ENCODE data around the gene UQCC3. TPM values are rescaled to one million over a fixed set of nuclear protein-coding genes. Genes with fewer than 3 reads are reported as not detected.
"Not testable (repeated sequence)": the region's sequence is repeated elsewhere in the genome, so short reads cannot be mapped to it uniquely, and the experiment has no call there.

Gene UQCC3
- total and polyA plus RNA-seq, 2 of the 4 experiments (the other 2 are of a cell fraction) = 5.7 to 9.7 TPM

- H3K9me1 ChIP-seq (ENCODE audit: insufficient read depth, low read length); BruUV-seq (replicated peaks); H2BK120ac ChIP-seq (ENCODE audit: low read depth, low read length); H3K18ac ChIP-seq (ENCODE audit: low read depth, low read length); H3K9ac ChIP-seq (ENCODE audit: low read depth, low read length); H4K8ac ChIP-seq (ENCODE audit: low read depth in 2 of 2, low read length in 2 of 2); H4K91ac ChIP-seq (ENCODE audit: insufficient read depth, low read depth, low read length); CTCF ChIA-PET; H3K4me2 ChIP-seq (ENCODE audit: low read depth, low read length); H3K4me1 ChIP-seq (ENCODE audit: control insufficient read depth, insufficient read depth, low read length); H3K23ac ChIP-seq (ENCODE audit: low read depth, low read length); H3K27me3 ChIP-seq (ENCODE audit: control insufficient read depth, insufficient read depth, low read length); H4K5ac ChIP-seq (ENCODE audit: low read depth, low read length); H3K27ac ChIP-seq (ENCODE audit: insufficient read depth, low read length); H3K9me3 ChIP-seq (ENCODE audit: control insufficient read depth, insufficient read depth, low read length); H2AK5ac ChIP-seq (ENCODE audit: low read depth, low read length); H3K14ac ChIP-seq (replicated peaks; ENCODE audit: low read depth, low read length); DNase-seq; H3K4ac ChIP-seq (ENCODE audit: low read depth, low read length); dilution Hi-C loops (cut with HindIII; ENCODE audit: low sequenced_read_pairs, unreplicated experiment); H2AFZ ChIP-seq (replicated peaks; ENCODE audit: low read length, poor library complexity); ATAC-seq (ENCODE audit: low read depth); H3K56ac ChIP-seq (ENCODE audit: extremely low read depth, insufficient read depth, low read length); intact Hi-C loops (cut with micrococcal nuclease); in situ Hi-C loops (cut with MboI; ENCODE audit: low sequenced_read_pairs); H2AK9ac ChIP-seq (replicated peaks; ENCODE audit: low read depth, low read length, poor library complexity); H2BK15ac ChIP-seq (ENCODE audit: low read depth, low read length); H3K4me3 ChIP-seq (ENCODE audit: insufficient read depth, low read depth, low read length); H2BK5ac ChIP-seq (ENCODE audit: low read depth, low read length, poor library complexity, severe bottlenecking); H2BK20ac ChIP-seq (ENCODE audit: low read depth, low read length): not testable (repeated sequence)
- POLR2A ChIA-PET (ENCODE audit: unreplicated experiment) = interaction anchor here (1.3 kb wide), 1 partner anchor 15 kb away, joined by 5 read pairs; the partner anchor contains the start of gene CSKMT
- H4K20me1 ChIP-seq (ENCODE audit: insufficient read depth, low read length) = peaks cover 13% of the 10 kb centered on the region
- WGBS, 2 experiments (ENCODE audit: extremely low coverage in 2 of 2, insufficient read length in 1 of 2) = 100% methylated on average over 4 of the region's 12 CpGs; no CpG with 5 or more reads in 1 of the 2 experiments
- peaks cover 24% of the 10 kb centered on the region for H3K36me3 ChIP-seq (ENCODE audit: control insufficient read depth, insufficient read depth, low read length)
- H3K79me1 ChIP-seq (ENCODE audit: low read depth in 1 of 2, low read length in 2 of 2) = peaks cover 6 to 49% of the 10 kb centered on the region in 2 experiments
Measured at GRCh38 chr11:62650283-62650682, 21.2 kb upstream of the UQCC3 start.

Data from IMR-90 (cell line).